IMR-90 (cell line): ENCODE results near the gene TBC1D22A. TPM values are rescaled to one million over a fixed set of nuclear protein-coding genes. Genes with fewer than 3 reads are reported as not detected.

Experiments
- ATAC-seq: fragments of 200-7000 bp; cut with Tn5 transposase; 2 replicates; pipeline ENCODE4 v1.9.1; 2020; ENCODE audit warnings: low read depth, mild to moderate bottlenecking, moderate library complexity
- BruUV-seq: library from RNA; stranded (reverse); fragments of 400-500 nt; replicated peaks from 2 replicates; lab custom pipeline; 2021; lab: Mats Ljungman, UMichigan
- CTCF ChIA-PET: fragments of 300-600 bp; formaldehyde crosslinking; extraction: SDS; loops from one replicate; lab custom pipeline; 2021; ENCODE audit warnings: antibody characterized with exemption; lab: Yijun Ruan, JAX
- POLR2A ChIA-PET: fragments of 300-600 bp; sonication (Branson Sonifier 250); formaldehyde crosslinking; loops from one replicate; lab custom pipeline; 2022; ENCODE audit warnings: antibody characterized with exemption; ENCODE audit not compliant: unreplicated experiment; lab: Charles Lee
- DNase-seq: peaks from one replicate; pipeline ENCODE4 v3.0.0; 2013
- H2AFZ ChIP-seq: replicated peaks from 2 replicates; pipeline ENCODE3; 2013; ENCODE audit warnings: low read length, mild to moderate bottlenecking; ENCODE audit not compliant: poor library complexity
- H2AK5ac ChIP-seq: 2 replicates; pipeline ENCODE4 v1.6.1; 2013; ENCODE audit warnings: low read depth, low read length, inconsistent platforms
- H2AK9ac ChIP-seq: replicated peaks from 2 replicates; pipeline ENCODE3; 2013; ENCODE audit warnings: mild to moderate bottlenecking, low read depth, low read length, moderate library complexity; ENCODE audit not compliant: poor library complexity
- H2BK120ac ChIP-seq: 2 replicates; pipeline ENCODE4 v1.6.1; 2013; ENCODE audit warnings: low read depth, low read length, inconsistent platforms
- H2BK15ac ChIP-seq: 3 replicates; pipeline ENCODE4 v1.6.1; 2013; ENCODE audit warnings: low read depth, low read length, inconsistent platforms
- H2BK20ac ChIP-seq: 2 replicates; pipeline ENCODE4 v1.6.1; 2013; ENCODE audit warnings: low read depth, mild to moderate bottlenecking, inconsistent platforms, low read length, moderate library complexity
- H2BK5ac ChIP-seq: 2 replicates; pipeline ENCODE4 v1.6.1; 2013; ENCODE audit warnings: mild to moderate bottlenecking, low read depth, low read length, inconsistent platforms; ENCODE audit not compliant: poor library complexity, severe bottlenecking
- H3K14ac ChIP-seq: replicated peaks from 2 replicates; pipeline ENCODE4 v1.6.1; 2013; ENCODE audit warnings: low read depth, low read length, inconsistent platforms
- H3K18ac ChIP-seq: 2 replicates; pipeline ENCODE4 v1.6.1; 2013; ENCODE audit warnings: low read depth, low read length, control low read depth
- H3K23ac ChIP-seq: 2 replicates; pipeline ENCODE4 v1.6.1; 2013; ENCODE audit warnings: low read depth, low read length, inconsistent platforms
- H3K27ac ChIP-seq: 2 replicates; pipeline ENCODE4 v1.5.1; 2013; ENCODE audit warnings: mild to moderate bottlenecking, control low read depth, low read length; ENCODE audit not compliant: insufficient read depth
- H3K27me3 ChIP-seq: 2 replicates; pipeline ENCODE4 v1.6.1; 2013; ENCODE audit warnings: low read length; ENCODE audit not compliant: control insufficient read depth, insufficient read depth
- H3K36me3 ChIP-seq: 2 replicates; pipeline ENCODE4 v1.6.1; 2013; ENCODE audit warnings: low read length, mixed read lengths; ENCODE audit not compliant: control insufficient read depth, insufficient read depth
- H3K4ac ChIP-seq: 2 replicates; pipeline ENCODE4 v1.6.1; 2013; ENCODE audit warnings: low read depth, low read length, inconsistent platforms
- H3K4me1 ChIP-seq: 2 replicates; pipeline ENCODE4 v1.6.1; 2013; ENCODE audit warnings: low read length, mixed read lengths; ENCODE audit not compliant: control insufficient read depth, insufficient read depth
- H3K4me2 ChIP-seq: 2 replicates; pipeline ENCODE4 v1.6.1; 2013; ENCODE audit warnings: low read depth, mild to moderate bottlenecking, control low read depth, low read length, moderate library complexity
- H3K4me3 ChIP-seq: 2 replicates; pipeline ENCODE4 v1.5.1; 2013; ENCODE audit warnings: low read depth, mild to moderate bottlenecking, control low read depth, low read length, moderate library complexity; ENCODE audit not compliant: insufficient read depth
- H3K56ac ChIP-seq: 2 replicates; pipeline ENCODE4 v1.6.1; 2013; ENCODE audit warnings: low read length, inconsistent platforms; ENCODE audit not compliant: insufficient read depth; ENCODE audit errors: extremely low read depth
- H3K79me1 ChIP-seq, 2 experiments: 2 replicates each; pipeline ENCODE4 v1.6.1; 2013; ENCODE audit warnings: low read length in 2 of 2, inconsistent platforms in 1 of 2, low read depth in 1 of 2
- H3K9ac ChIP-seq: 2 replicates; pipeline ENCODE4 v1.6.1; 2013; ENCODE audit warnings: low read depth, low read length, control low read depth
- H3K9me1 ChIP-seq: 2 replicates; pipeline ENCODE4 v1.6.1; 2013; ENCODE audit warnings: low read length, inconsistent platforms; ENCODE audit not compliant: insufficient read depth
- H3K9me3 ChIP-seq: 2 replicates; pipeline ENCODE4 v1.6.1; 2013; ENCODE audit warnings: low read length; ENCODE audit not compliant: control insufficient read depth, insufficient read depth
- H4K20me1 ChIP-seq: 2 replicates; pipeline ENCODE4 v1.6.1; 2013; ENCODE audit warnings: low read length, inconsistent platforms; ENCODE audit not compliant: insufficient read depth
- H4K5ac ChIP-seq: 2 replicates; pipeline ENCODE4 v1.6.1; 2013; ENCODE audit warnings: mild to moderate bottlenecking, low read depth, low read length, control low read depth
- H4K8ac ChIP-seq, 2 experiments: 2 replicates each; pipeline ENCODE4 v1.6.1; 2013; ENCODE audit warnings: low read depth in 2 of 2, low read length in 2 of 2, control low read depth in 1 of 2, inconsistent platforms in 1 of 2
- H4K91ac ChIP-seq: 2 replicates; pipeline ENCODE4 v1.6.1; 2013; ENCODE audit warnings: low read depth, low read length, inconsistent platforms; ENCODE audit not compliant: insufficient read depth
- BHLHE40 ChIP-seq: fragments of 150-350 bp; IDR thresholded peaks from 2 replicates; pipeline ENCODE4 v1.6.1; 2016; ENCODE audit warnings: mild to moderate bottlenecking, low read depth, low read length
- CEBPB ChIP-seq: IDR thresholded peaks from 2 replicates; pipeline ENCODE4 v1.6.1; 2012; ENCODE audit warnings: low read depth, low read length, improper control_type of control experiment
- CHD1 ChIP-seq: IDR thresholded peaks from 2 replicates; pipeline ENCODE4 v1.6.1; 2012; ENCODE audit warnings: low read depth, low read length, improper control_type of control experiment
- CTCF ChIP-seq: conservative IDR thresholded peaks from 2 replicates; pipeline ENCODE4 v1.5.1; 2012; ENCODE audit warnings: mild to moderate bottlenecking, low read depth, low read length, improper control_type of control experiment
- RAD21 ChIP-seq: IDR thresholded peaks from 2 replicates; pipeline ENCODE4 v1.6.1; 2012; ENCODE audit warnings: low read length, improper control_type of control experiment
- RCOR1 ChIP-seq: IDR thresholded peaks from 2 replicates; pipeline ENCODE4 v1.6.1; 2012; ENCODE audit warnings: mild to moderate bottlenecking, low read length, improper control_type of control experiment; ENCODE audit not compliant: insufficient replicate concordance
- RFX5 ChIP-seq: IDR thresholded peaks from 2 replicates; pipeline ENCODE4 v1.8.0; 2012; ENCODE audit warnings: low read depth, mild to moderate bottlenecking, low read length, moderate library complexity
- WGBS, 2 experiments: methylation state at CpG; one replicate each; pipeline versions ENCODE4 v1.1.5 to v1.1.7; 2013; ENCODE audit warnings: missing lambda C conversion rate in 2 of 2; ENCODE audit not compliant: insufficient read length in 1 of 2; ENCODE audit errors: extremely low coverage in 2 of 2; 5-methylcytosine and 5-hydroxymethylcytosine counted together
- dilution Hi-C: fragments of 300-500 bp; cut with HindIII; formaldehyde crosslinking; loops from one replicate; pipeline ENCODE4 v1.14.3; 2018; ENCODE audit warnings: low sequenced_read_pairs; ENCODE audit not compliant: unreplicated experiment
- in situ Hi-C: fragments of 300-500 bp; cut with MboI; formaldehyde crosslinking; loops from 3 replicates; pipeline ENCODE4 v1.14.3; 2019; ENCODE audit warnings: low sequenced_read_pairs, inconsistent platforms, mixed read lengths
- intact Hi-C: fragments of 100-400 bp; cut with micrococcal nuclease; formaldehyde crosslinking; loops from 2 replicates; pipeline ENCODE4 v1.10.0; 2022
- polyA plus RNA-seq, 3 experiments: library from polyadenylated mRNA; depleted of rRNA; stranded (reverse); fragments of >200 nt; gene quantifications; 2 replicates each; pipeline ENCODE4 v1.2.3, GENCODE V29; 2012; ENCODE audit warnings: low replicate concordance in 1 of 3
- total RNA-seq: library from RNA; depleted of rRNA; stranded (reverse); fragments of >200 nt; gene quantifications from 2 replicates; pipeline ENCODE4 v1.2.3, GENCODE V29; 2012

TBC1D22A gene
- total and polyA plus RNA-seq, 2 of the 4 experiments (the other 2 are of a cell fraction), result 9.0 to 16.7 TPM

- Histone ChIP-seq H3K18ac (no peak overlapping the region), H3K56ac (no peak overlapping the region), H2AFZ (no peak overlapping the region), H3K14ac (no peak overlapping the region), H3K23ac (no peak overlapping the region), H4K8ac (no peak overlapping the region), H3K79me1 (peaks cover 37 to 67% of the 10 kb centered on the region in 2 experiments), H3K9ac (no peak overlapping the region), H3K27me3 (no peaks in the 10 kb centered on the region), H4K20me1 (peaks cover 22% of the 10 kb centered on the region; the same call in 1 of the 2 replicates), H2AK5ac (no peak overlapping the region), H3K4me2 (no peak overlapping the region), H2AK9ac (no peak overlapping the region), H2BK120ac (no peak overlapping the region), H3K4ac (no peak overlapping the region), H4K5ac (no peak overlapping the region), H3K9me1 (peaks cover 7% of the 10 kb centered on the region; the same call in 1 of the 2 replicates), H3K4me3 (no peak overlapping the region), H2BK15ac (no peak overlapping the region), H3K9me3 (no peaks in the 10 kb centered on the region), H2BK5ac (no peak overlapping the region), H3K36me3 (0 out of 2 replicates have a peak, but pooled peaks cover 4% of the 10 kb centered on the region), H4K91ac (no peak overlapping the region), H3K4me1 (no peaks in the 10 kb centered on the region), H2BK20ac (no peak overlapping the region), H3K27ac (no peak overlapping the region)
- BruUV-seq, result no TSS peak
- in situ Hi-C loops (no loop called here), dilution Hi-C loops (no loop called here), intact Hi-C loops (no loop called here)
- ChIA-PET POLR2A (no interaction called here), CTCF (no interaction called here)
- no peak for TF ChIP-seq RFX5
- no peak for TF ChIP-seq CHD1
- TF ChIP-seq RCOR1, result no peak
- no peak for TF ChIP-seq CEBPB
- no peak for TF ChIP-seq RAD21
- no peak for TF ChIP-seq CTCF
- TF ChIP-seq BHLHE40, result no peak
- ATAC-seq (no peak), DNase-seq (no peak)
- WGBS, 2 experiments, result 88% methylated on average over 10 of the region's 16 CpGs; no CpG with 5 or more reads in 1 of the 2 experiments
Measured at GRCh38 chr22:46853191-46853590, 90.7 kb downstream of the TBC1D22A start.
